Esophagus muscularis mucosa (tissue), 4 donors: ENCODE results near the gene CTIF.

Experiments used
- EP300 ChIP-seq: sonication (generic); formaldehyde crosslinking; IDR thresholded peaks from one replicate; pipeline ENCODE4 v1.6.1; 2017; ENCODE audit warnings: antibody characterized with exemption
- POLR2A ChIP-seq: fragments of 450-650 bp; IDR thresholded peaks from one replicate; pipeline ENCODE4 v1.6.1; 2017; ENCODE audit warnings: antibody characterized with exemption, moderate library complexity, mild to moderate bottlenecking, low read depth
- TF ChIP-seq, protein P1 (sequence below), 3 experiments: fragments of 200-600 bp in 2 of 3; fragments of 450-650 bp in 1 of 3; sonication (generic) in 2 of 3; IDR thresholded peaks; one replicate each; pipeline ENCODE4 v1.5.1; 2017 to 2019; ENCODE audit warnings: antibody characterized with exemption in 3 of 3, mild to moderate bottlenecking in 2 of 3, moderate library complexity in 1 of 3

DNA sequence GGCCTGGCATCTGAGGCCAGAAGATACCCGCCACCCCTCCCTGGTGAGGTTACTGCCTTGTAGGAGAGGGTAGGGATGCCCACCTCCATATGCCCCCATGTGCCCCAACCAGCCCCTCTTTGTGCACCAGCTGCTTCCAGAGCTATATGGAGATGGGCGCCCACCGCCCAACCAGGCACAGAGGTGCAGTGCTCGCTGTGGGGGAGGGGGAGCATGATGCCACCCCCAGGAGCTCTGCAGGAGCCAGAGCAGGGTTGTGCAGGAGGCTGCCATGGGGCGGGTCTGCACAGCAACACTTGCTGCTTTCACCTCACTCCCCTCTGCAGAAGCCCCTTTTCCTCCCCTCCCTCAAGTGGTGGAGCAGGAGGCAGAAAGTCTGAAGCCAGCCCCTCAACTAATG lies 237.3 kb downstream of the CTIF start:
- TF ChIP-seq, protein P1, sequence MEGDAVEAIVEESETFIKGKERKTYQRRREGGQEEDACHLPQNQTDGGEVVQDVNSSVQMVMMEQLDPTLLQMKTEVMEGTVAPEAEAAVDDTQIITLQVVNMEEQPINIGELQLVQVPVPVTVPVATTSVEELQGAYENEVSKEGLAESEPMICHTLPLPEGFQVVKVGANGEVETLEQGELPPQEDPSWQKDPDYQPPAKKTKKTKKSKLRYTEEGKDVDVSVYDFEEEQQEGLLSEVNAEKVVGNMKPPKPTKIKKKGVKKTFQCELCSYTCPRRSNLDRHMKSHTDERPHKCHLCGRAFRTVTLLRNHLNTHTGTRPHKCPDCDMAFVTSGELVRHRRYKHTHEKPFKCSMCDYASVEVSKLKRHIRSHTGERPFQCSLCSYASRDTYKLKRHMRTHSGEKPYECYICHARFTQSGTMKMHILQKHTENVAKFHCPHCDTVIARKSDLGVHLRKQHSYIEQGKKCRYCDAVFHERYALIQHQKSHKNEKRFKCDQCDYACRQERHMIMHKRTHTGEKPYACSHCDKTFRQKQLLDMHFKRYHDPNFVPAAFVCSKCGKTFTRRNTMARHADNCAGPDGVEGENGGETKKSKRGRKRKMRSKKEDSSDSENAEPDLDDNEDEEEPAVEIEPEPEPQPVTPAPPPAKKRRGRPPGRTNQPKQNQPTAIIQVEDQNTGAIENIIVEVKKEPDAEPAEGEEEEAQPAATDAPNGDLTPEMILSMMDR (IDR thresholded peaks at IDR 0.05), result no peak
- no peak for TF ChIP-seq EP300
- TF ChIP-seq POLR2A, result no peak
